ENCODE results near the gene RNU6-9.

DNA sequence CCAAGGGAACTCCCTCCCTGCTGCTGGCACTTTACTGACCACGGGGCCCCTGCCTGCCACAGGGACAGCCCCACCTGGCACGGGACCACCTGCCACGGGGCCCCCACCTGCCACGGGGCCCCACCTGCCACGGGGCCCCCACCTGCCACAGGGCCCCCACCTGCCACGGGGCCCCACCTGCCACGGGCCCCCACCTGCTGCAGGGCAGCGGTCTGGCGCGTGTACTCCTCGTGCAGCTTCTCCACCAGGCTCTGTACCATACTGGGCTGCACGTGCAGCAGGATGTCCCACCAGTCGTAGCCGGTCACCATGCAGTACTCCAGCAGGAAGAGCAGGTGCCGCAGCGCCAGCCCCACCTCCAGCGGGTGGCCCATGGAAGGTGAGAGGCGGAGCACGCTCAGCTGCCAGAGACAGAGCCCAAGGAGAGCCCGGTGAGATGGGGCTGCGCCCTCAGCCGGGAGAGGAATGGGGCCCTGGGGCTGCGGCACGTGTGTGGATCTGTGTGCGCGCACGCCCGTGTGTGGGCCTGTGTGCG, 16.4 kb upstream of the RNU6-9 start:
- TF ChIP-seq, protein P1, sequence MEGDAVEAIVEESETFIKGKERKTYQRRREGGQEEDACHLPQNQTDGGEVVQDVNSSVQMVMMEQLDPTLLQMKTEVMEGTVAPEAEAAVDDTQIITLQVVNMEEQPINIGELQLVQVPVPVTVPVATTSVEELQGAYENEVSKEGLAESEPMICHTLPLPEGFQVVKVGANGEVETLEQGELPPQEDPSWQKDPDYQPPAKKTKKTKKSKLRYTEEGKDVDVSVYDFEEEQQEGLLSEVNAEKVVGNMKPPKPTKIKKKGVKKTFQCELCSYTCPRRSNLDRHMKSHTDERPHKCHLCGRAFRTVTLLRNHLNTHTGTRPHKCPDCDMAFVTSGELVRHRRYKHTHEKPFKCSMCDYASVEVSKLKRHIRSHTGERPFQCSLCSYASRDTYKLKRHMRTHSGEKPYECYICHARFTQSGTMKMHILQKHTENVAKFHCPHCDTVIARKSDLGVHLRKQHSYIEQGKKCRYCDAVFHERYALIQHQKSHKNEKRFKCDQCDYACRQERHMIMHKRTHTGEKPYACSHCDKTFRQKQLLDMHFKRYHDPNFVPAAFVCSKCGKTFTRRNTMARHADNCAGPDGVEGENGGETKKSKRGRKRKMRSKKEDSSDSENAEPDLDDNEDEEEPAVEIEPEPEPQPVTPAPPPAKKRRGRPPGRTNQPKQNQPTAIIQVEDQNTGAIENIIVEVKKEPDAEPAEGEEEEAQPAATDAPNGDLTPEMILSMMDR (IDR thresholded peaks at IDR 0.05; ENCODE audit: borderline replicate concordance, extremely low read depth, low read length, poor library complexity, severe bottlenecking), result no peak
- no peak for TF ChIP-seq EZH2 (IDR thresholded peaks at IDR 0.05; ENCODE audit: borderline replicate concordance, low read depth, low read length, severe bottlenecking)

Data from DND-41 (cell line).